Measurements from ENCODE around the gene MADCAM1.

The MADCAM1 gene

DNA sequence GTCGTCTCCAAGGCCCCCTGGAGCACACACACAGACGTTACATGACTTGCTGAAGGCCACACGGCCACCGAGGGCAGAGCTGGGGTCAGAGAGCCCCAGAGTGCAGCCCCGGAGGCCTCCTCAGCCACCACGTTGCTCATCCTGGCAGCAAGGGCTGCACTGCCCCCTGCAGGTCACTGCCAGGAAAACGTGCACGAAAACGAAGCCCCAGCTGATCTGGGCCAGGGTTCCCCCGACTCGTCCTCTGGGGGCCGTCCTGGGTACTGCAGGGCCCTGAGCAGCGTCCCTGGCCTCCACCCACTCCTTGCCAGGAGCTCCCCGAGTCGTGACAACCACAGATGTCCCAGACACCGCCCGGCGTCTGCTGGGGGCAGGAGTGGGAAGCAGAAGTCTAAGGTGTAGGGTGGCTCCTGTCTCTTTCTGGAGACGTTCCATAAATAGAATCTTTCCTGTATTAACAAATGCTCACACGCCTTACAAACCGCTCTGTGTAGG lies 14.4 kb downstream of the MADCAM1 start:
- peak; percentile 41 for DNase-seq

DNA sequence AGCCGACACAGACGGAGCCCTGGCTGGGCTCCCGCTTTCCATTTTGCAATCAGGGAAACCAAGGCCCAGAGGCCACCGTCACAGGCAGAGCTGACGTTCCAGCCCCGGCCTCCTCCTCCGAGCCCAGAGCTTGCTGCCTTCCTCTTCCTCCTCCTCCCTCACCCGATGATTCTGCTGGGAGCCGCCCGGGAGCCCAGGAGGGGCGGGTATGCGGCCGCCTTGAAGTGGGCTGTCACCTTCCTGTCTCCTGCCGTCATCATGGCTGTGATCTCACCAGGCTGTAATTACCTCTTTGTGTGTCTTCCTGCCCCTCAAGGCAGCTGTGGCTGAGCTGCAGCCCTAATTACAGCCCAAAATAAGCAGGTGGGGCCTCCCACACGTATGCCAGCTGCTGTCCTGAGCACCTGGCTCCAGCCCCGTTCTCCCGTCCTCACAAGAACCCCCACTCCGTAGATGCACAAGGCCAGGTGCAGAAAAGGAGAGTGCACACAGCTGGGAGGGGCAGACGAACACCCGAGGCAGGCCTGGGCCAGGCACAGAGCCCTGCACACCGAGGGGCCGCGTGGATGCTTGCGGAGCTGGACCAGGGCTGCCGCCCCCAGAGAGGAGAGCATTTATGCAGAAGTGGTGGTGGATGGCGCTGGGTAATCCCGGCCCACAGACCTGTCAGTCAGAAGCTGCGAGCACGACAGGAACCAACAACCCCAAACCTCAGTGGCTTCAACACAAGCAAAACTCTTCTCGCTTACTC lies 15.0 kb downstream of the MADCAM1 start:
- DNase-seq, result peak; percentile 89

- DNase-seq, result peak; percentile 58
Observed at GRCh38 chr19:512547-513365, 16.5 kb downstream of the MADCAM1 start.

GRCh38 chr19:513368-514165 lies 17.3 kb downstream of the MADCAM1 start:
- no peak for DNase-seq

- no peak for DNase-seq
Observed at GRCh38 chr19:514166-514663, 17.9 kb downstream of the MADCAM1 start.

DNA sequence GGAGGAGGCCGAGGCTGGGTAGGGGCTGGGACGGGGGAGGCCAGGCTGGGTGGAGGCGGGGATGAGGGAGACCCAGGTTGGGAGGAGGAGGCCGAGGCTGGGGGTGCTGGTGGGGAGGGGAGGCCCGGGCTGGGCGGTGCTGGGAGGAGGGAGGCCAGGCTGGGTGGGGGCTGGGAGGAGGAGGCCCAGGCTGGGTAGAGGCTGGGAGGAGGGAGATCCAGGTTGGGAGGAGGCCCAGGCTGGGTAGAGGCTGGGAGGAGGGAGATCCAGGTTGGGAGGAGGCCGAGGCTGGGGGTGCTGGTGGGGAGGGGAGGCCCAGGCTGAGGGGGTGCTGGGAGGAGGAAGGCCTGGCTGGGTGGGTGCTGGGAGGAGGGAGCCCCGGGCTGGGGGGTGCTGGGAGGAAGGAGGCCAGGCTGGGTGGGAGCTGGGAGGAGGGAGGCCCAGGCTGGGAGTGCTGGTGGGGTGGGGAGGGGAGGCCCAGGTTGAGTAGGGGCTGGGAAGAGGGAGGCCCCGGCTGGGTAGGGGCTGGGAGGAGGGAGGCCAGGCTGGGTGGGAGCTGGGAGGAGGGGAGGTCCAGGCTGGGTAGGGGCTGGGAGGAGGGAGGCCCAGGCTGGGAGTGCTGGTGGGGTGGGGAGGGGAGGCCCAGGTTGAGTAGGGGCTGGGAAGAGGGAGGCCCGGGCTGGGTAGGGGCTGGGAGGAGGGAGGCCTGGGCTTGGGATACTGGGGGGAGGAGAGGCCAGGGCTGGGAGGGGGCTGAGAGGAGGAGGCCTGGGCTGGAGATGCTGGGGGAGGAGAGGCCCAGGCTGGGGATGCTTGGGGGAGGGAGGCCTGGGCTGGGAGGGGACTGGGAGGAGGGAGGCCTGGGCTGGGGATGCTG lies 21.7 kb downstream of the MADCAM1 start:
- no peak for DNase-seq

DNA sequence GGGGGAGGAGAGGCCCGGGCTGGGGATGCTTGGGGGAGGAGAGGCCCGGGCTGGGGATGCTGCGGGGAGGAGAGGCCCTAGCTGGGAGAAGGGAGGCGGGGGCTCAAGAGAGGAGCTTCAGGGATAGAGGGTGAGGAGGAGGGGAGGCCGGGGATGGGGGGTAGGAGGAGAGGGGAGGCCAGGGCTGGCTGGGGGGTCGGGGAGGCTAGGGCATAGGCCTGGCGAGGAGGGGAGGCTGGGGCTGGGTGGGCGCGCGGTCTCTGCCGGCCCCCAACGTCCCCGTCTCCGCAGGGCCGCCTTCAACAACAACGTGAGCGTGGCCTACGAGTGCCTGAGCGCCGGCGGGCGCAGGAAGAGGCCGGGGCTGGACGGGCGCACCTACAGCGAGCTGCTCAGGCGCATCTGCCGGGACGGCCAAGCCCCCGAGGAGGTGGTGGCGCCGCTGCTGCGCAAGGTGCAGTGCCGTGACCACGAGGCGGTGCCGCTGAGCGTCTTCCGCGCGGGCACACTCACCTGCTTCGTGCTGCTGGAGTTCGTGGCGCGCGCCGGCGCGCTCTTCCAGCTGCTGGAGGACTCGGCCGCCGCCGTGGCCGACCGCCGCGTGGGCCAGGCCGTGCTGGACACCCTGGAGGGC lies 22.4 kb downstream of the MADCAM1 start:
- no peak for DNase-seq

GRCh38 chr19:519449-519865 lies 23.2 kb downstream of the MADCAM1 start:
- no peak for DNase-seq

GRCh38 chr19:522726-523125 lies 26.4 kb downstream of the MADCAM1 start:
- no peak for DNase-seq

DNA sequence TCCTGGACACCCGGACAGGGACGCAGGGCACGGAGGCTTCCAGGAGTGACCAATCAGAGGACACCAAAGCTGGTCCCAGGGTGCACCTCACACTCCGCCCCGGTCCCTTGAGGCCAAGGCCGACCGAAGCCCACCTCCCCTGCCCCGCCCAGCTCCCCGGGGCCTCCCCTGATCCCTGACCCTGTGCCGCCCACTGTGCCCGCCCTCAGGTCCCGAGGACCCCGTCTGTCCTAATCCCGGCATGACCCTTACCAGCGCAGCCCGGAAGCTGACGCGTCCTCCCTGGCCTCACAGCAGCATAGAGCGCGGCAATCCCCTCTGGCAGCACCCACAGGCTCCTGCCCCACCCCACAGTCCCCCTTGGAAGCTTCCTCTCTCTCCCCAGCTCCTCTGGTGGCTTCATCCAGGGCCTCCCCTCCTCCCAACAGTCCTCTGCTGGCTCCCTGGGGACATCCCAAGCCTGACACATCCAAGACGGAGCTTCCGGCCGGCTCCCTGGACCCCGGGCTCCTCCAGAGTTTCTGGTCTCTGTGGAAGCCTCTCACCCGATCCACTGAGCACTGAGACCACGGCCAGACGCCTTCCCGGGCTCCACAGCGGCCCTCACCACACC lies 27.9 kb downstream of the MADCAM1 start:
- peak; percentile 16 for DNase-seq

- no peak for DNase-seq
Observed at GRCh38 chr19:525029-525428, 28.7 kb downstream of the MADCAM1 start.

- no peak for DNase-seq
Observed at GRCh38 chr19:525857-526419, 29.7 kb downstream of the MADCAM1 start.

GRCh38 chr19:530134-531008 lies 34.1 kb downstream of the MADCAM1 start:
- DNase-seq, result no peak

GRCh38 chr19:531009-531752 lies 34.9 kb downstream of the MADCAM1 start:
- DNase-seq, result peak; percentile 30

DNA sequence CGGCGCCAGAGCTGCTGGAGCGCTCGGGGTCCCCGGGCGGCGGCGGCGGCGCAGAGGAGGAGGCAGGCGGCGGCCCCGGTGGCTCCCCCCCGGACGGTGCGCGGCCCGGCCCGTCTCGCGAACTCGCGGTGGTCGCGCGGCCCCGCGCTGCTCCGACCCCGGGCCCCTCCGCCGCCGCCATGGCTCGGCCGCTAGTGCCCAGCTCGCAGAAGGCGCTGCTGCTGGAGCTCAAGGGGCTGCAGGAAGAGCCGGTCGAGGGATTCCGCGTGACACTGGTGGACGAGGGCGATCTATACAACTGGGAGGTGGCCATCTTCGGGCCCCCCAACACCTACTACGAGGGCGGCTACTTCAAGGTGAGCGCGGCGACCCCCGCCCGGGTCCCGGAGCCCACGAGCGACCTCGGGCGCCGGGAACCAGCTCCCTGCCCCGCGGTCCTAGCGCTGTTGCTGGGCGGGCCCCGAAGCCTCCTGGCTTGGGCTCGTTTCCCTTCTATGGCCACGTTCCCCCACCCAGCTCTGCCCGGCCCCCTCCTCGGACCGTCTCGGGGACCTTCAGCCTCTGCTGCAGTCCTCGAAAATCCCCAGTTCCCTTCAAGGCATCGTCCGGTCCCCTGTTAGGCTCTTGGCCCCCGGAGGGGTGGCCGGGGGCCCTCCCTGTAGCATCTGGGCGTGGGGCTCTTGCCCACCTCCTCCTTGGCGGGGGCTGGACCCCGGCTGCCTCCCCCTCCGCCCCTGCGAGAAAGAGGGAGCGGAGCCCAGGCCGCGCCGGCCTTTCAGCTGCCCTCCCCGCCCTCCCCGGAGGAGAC lies 35.7 kb downstream of the MADCAM1 start, which contains the start of gene CDC34:
Gene CDC34 (plus strand): TSS at position 8 of the 808 bp plus-strand sequence. CDS start 172 bp downstream, at position 180.
- no peak for DNase-seq

GRCh38 chr19:532561-533363 lies 36.5 kb downstream of the MADCAM1 start:
- DNase-seq, result no peak

Measured in DMS153 (cell line).